ENCODE results near the gene ATG7.

DNA sequence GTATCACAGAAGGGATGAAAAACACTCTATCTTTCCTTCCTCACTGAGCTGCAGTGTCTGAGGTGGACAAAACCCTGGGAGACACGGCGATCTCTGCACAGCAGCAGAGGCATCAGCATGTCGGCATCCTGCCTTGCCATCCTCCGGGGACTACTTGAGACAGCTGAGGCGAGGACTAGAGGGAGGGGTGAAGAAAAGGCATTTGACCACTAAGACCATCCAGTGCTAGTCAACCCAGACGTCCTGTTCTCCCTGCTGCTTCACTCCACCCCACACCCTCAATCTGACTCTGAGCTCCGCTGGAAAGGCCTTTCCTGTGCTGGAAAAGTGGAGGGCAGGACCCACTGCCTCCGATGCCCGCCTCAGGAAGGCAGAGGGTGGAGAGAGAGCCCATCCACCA, 304.3 kb downstream of the ATG7 start:
- TF ChIP-seq EZH2 (IDR thresholded peaks at IDR 0.05; ENCODE audit: borderline replicate concordance, low read depth, low read length, severe bottlenecking) = no peak
- TF ChIP-seq, protein P1, sequence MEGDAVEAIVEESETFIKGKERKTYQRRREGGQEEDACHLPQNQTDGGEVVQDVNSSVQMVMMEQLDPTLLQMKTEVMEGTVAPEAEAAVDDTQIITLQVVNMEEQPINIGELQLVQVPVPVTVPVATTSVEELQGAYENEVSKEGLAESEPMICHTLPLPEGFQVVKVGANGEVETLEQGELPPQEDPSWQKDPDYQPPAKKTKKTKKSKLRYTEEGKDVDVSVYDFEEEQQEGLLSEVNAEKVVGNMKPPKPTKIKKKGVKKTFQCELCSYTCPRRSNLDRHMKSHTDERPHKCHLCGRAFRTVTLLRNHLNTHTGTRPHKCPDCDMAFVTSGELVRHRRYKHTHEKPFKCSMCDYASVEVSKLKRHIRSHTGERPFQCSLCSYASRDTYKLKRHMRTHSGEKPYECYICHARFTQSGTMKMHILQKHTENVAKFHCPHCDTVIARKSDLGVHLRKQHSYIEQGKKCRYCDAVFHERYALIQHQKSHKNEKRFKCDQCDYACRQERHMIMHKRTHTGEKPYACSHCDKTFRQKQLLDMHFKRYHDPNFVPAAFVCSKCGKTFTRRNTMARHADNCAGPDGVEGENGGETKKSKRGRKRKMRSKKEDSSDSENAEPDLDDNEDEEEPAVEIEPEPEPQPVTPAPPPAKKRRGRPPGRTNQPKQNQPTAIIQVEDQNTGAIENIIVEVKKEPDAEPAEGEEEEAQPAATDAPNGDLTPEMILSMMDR (IDR thresholded peaks at IDR 0.05; ENCODE audit: borderline replicate concordance, extremely low read depth, low read length, poor library complexity, severe bottlenecking) = no peak
